ENCODE results near the gene LRRTM2. TPM values are rescaled to one million over a fixed set of nuclear protein-coding genes. Genes with fewer than 3 reads are reported as not detected.

The LRRTM2 gene
- total and polyA plus RNA-seq, 2 donors (not counting 1 experiment from before 2014, with no cell fraction given) = 0.01 TPM; not detected in 1

GRCh38 chr5:138849439-138849838, 25.7 kb downstream of the LRRTM2 start:
- Mint-ChIP-seq H3K4me1 (peaks cover 12% of the 10 kb centered on the region), H3K27ac (no peak overlapping the region), H3K9me3 (ENCODE audit: insufficient read depth) (no peaks in the 10 kb centered on the region), H3K27me3 (no peaks in the 10 kb centered on the region), H3K4me3 (no peak overlapping the region)
- ATAC-seq (ENCODE audit: low read depth) (no peak), DNase-seq (no peak)
- Histone ChIP-seq H3K4me2 (replicated peaks; ENCODE audit: low read depth, low read length, poor library complexity, severe bottlenecking) (no peak overlapping the region), H4K20me1 (ENCODE audit: control insufficient read depth, insufficient read depth, low read length, poor library complexity, severe bottlenecking) (peaks cover 7% of the 10 kb centered on the region), H3K9ac (ENCODE audit: low read length) (no peak overlapping the region), H3K4me1 (ENCODE audit: control insufficient read depth in 2 of 2, insufficient read depth in 2 of 2, low read length in 2 of 2) (no peaks in the 10 kb centered on the region), H3K27ac (ENCODE audit: low read length in 2 of 2) (no peak overlapping the region), H3K9me3 (ENCODE audit: control extremely low read depth in 1 of 3, control insufficient read depth in 2 of 3, insufficient read depth in 1 of 3, low read length in 2 of 3) (no peaks in the 10 kb centered on the region), H3K36me3 (replicated peaks in 1 of 2; ENCODE audit: control extremely low read depth in 1 of 2, control insufficient read depth in 1 of 2, extremely low read depth in 1 of 2, insufficient read depth in 2 of 2, low read length in 1 of 2) (no peaks in the 10 kb centered on the region), H2AFZ (ENCODE audit: insufficient read depth, low read depth, low read length, poor library complexity, severe bottlenecking) (no peak overlapping the region), H3K79me2 (ENCODE audit: control insufficient read depth, insufficient read depth, low read length) (no peaks in the 10 kb centered on the region), H3K4me3 (ENCODE audit: control extremely low read depth in 1 of 5, extremely low read depth in 1 of 5, insufficient read depth in 1 of 5, low read depth in 2 of 5, low read length in 4 of 5) (no peak overlapping the region), H3K27me3 (replicated peaks in 1 of 4; ENCODE audit: control extremely low read depth in 1 of 4, control insufficient read depth in 3 of 4, insufficient read depth in 4 of 4, low read length in 3 of 4) (no peaks in the 10 kb centered on the region)
- WGBS (ENCODE audit: insufficient coverage) = no CpG with 5 or more reads among the region's 3 CpGs
- TF ChIP-seq CTCF (IDR thresholded peaks at IDR 0.05) = no peak
- TF ChIP-seq EZH2 (IDR thresholded peaks at IDR 0.05; ENCODE audit: borderline replicate concordance, insufficient read depth, low read depth, low read length, poor library complexity, severe bottlenecking) = no peak
- CTCF ChIA-PET = interaction anchor here (1.0 kb wide), 1 partner anchor 25 kb away, joined by 3 read pairs; no protein-coding TSS in a partner anchor
- POLR2A ChIA-PET = no interaction called here
- intact Hi-C loops (cut with micrococcal nuclease) = no loop called here

- ChIA-PET POLR2A (interaction anchor here (0.6 kb wide), 1 partner anchor 12 kb away, joined by 3 read pairs; no protein-coding TSS in a partner anchor), CTCF (no interaction called here)
- no peak overlapping the region for H2AFZ ChIP-seq (ENCODE audit: insufficient read depth, low read depth, low read length, poor library complexity, severe bottlenecking)
- Mint-ChIP-seq H3K27me3 (no peaks in the 10 kb centered on the region), H3K9me3 (ENCODE audit: insufficient read depth) (no peaks in the 10 kb centered on the region), H3K4me1 (peaks cover 12% of the 10 kb centered on the region), H3K4me3 (no peak overlapping the region), H3K27ac (no peak overlapping the region)
- no peaks in the 10 kb centered on the region for H3K9me3 ChIP-seq (ENCODE audit: control extremely low read depth in 1 of 3, control insufficient read depth in 2 of 3, insufficient read depth in 1 of 3, low read length in 2 of 3)
- no peak for DNase-seq
- H3K4me1 ChIP-seq (ENCODE audit: control insufficient read depth in 2 of 2, insufficient read depth in 2 of 2, low read length in 2 of 2) = no peaks in the 10 kb centered on the region
- no peak overlapping the region for H3K4me3 ChIP-seq (ENCODE audit: control extremely low read depth in 1 of 5, extremely low read depth in 1 of 5, insufficient read depth in 1 of 5, low read depth in 2 of 5, low read length in 4 of 5)
- peaks cover 4% of the 10 kb centered on the region for H4K20me1 ChIP-seq (ENCODE audit: control insufficient read depth, insufficient read depth, low read length, poor library complexity, severe bottlenecking)
- H3K79me2 ChIP-seq (ENCODE audit: control insufficient read depth, insufficient read depth, low read length) = peaks cover 4% of the 10 kb centered on the region
- TF ChIP-seq EZH2 (IDR thresholded peaks at IDR 0.05; ENCODE audit: borderline replicate concordance, insufficient read depth, low read depth, low read length, poor library complexity, severe bottlenecking) = no peak
- no peak for TF ChIP-seq CTCF (IDR thresholded peaks at IDR 0.05)
- WGBS (ENCODE audit: insufficient coverage) = 80% methylated on average over 1 of the region's 6 CpGs
- no peak overlapping the region for H3K27ac ChIP-seq (ENCODE audit: low read length in 2 of 2)
- no peaks in the 10 kb centered on the region for H3K36me3 ChIP-seq (replicated peaks in 1 of 2; ENCODE audit: control extremely low read depth in 1 of 2, control insufficient read depth in 1 of 2, extremely low read depth in 1 of 2, insufficient read depth in 2 of 2, low read length in 1 of 2)
- H3K4me2 ChIP-seq (replicated peaks; ENCODE audit: low read depth, low read length, poor library complexity, severe bottlenecking) = no peak overlapping the region
- ATAC-seq (ENCODE audit: low read depth) = no peak
- intact Hi-C loops (cut with micrococcal nuclease) = no loop called here
- no peaks in the 10 kb centered on the region for H3K27me3 ChIP-seq (replicated peaks in 1 of 4; ENCODE audit: control extremely low read depth in 1 of 4, control insufficient read depth in 3 of 4, insufficient read depth in 4 of 4, low read length in 3 of 4)
- no peak overlapping the region for H3K9ac ChIP-seq (ENCODE audit: low read length)
Observed at GRCh38 chr5:138844812-138845513, 30.2 kb downstream of the LRRTM2 start.
